ENCODE data around the gene PDE6H. TPM values are rescaled to one million over a fixed set of nuclear protein-coding genes. Genes with fewer than 3 reads are reported as not detected.

The PDE6H gene
- total and polyA plus RNA-seq, 4 experiments from 2014 or later, result not detected

DNA sequence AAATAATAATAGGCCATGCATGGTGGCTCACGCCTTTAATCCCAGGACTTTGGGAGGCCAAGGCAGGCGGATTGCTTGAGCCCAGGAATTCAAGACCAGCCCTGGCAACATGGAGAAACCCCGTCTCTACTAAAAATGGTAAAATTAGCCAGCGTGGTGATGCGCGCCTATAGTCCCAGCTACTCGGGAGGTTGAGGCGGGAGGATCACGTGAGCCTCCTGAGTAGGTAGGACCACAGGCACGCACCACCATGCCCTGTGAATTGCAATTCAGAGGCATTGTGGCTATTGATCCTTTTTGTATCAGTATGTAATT, 13.8 kb upstream of the PDE6H start:
- peak overlapping the region; percentile 97 to 99 (median 98) for H3K27ac Mint-ChIP-seq
- ChIA-PET POLR2A (ENCODE audit: partially characterized antibody) (interaction anchor here (1.0 to 11.8 kb wide), 15 partner anchors 8 to 594 kb away, joined by 3 to 224 read pairs (median 9); partner anchors contain the start of genes ATF7IP, C12orf60, ERP27 and PDE6H), CTCF (ENCODE audit: partially characterized antibody) (interaction anchor here (1.3 to 1.9 kb wide), 5 partner anchors 8 to 37 kb away, joined by 5 to 11 read pairs (median 6); partner anchors contain the start of gene ERP27)
- Histone ChIP-seq H3K9me3 (ENCODE audit: control insufficient read depth in 1 of 2, low read length in 2 of 2) (no peaks in the 10 kb centered on the region), H3K27ac (ENCODE audit: low read depth, low read length) (peak overlapping the region; percentile 92), H3K36me3 (ENCODE audit: insufficient read depth, low read length) (peaks cover 4% of the 10 kb centered on the region), H3K4me3 (ENCODE audit: low read length in 2 of 2) (peak overlapping the region; percentile 77 to 90), H3K27me3 (ENCODE audit: insufficient read depth, low read length) (no peaks in the 10 kb centered on the region), H3K4me1 (ENCODE audit: insufficient read depth, low read length) (peaks cover 63% of the 10 kb centered on the region)
- intact Hi-C loops (cut with micrococcal nuclease), result loop anchor here (10.0 kb wide), 1 partner anchor 564 kb away; no protein-coding TSS in a partner anchor
- peaks cover 31 to 87% (median 47%) of the 10 kb centered on the region in 4 donors for H3K4me1 Mint-ChIP-seq
- DNase-seq, result peak in 1 of 5 donors; percentile 55
- peaks cover 45 to 62% of the 10 kb centered on the region in 2 donors for H3K36me3 Mint-ChIP-seq
- peaks cover 0 to 2% (median 0%) of the 10 kb centered on the region in 8 donors for H3K9me3 Mint-ChIP-seq
- H3K4me3 Mint-ChIP-seq, result peak overlapping the region; percentile 96 to 100 (median 99)
- H3K27me3 Mint-ChIP-seq, result no peaks in the 10 kb centered on the region

DNA sequence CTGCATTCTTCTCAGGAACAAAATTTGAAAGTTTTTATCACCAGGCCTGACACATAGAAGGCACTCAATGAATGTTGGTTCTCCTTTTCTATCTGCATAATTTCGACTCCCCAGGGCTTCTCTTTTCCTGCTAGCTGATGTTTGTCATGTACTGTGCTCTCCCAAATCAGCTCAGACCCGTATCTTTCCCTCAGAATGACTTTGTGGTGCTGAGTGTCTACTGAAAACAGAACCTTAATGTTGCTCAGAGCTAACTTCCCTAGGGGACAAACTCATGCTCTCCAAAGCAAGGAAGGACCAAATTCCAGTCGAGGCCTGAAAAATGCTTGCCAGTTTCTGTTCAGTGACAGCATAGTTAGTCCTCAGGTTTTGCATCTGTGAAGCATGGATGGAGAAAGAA, 13.4 kb upstream of the PDE6H start:
- Histone ChIP-seq H3K4me3 (ENCODE audit: low read length in 2 of 2) (peak overlapping the region; percentile 77 to 90), H3K27me3 (ENCODE audit: insufficient read depth, low read length) (no peaks in the 10 kb centered on the region), H3K9me3 (ENCODE audit: control insufficient read depth in 1 of 2, low read length in 2 of 2) (no peaks in the 10 kb centered on the region), H3K4me1 (ENCODE audit: insufficient read depth, low read length) (peaks cover 63% of the 10 kb centered on the region), H3K36me3 (ENCODE audit: insufficient read depth, low read length) (peaks cover 4% of the 10 kb centered on the region), H3K27ac (ENCODE audit: low read depth, low read length) (peak overlapping the region; percentile 92)
- H3K9me3 Mint-ChIP-seq, result peaks cover 0 to 2% (median 0%) of the 10 kb centered on the region in 8 donors
- H3K4me3 Mint-ChIP-seq, result peak overlapping the region; percentile 96 to 100 (median 99)
- no peak for DNase-seq
- peaks cover 41 to 58% of the 10 kb centered on the region in 2 donors for H3K36me3 Mint-ChIP-seq
- intact Hi-C loops (cut with micrococcal nuclease), result loop anchor here (10.0 kb wide), 1 partner anchor 565 kb away; no protein-coding TSS in a partner anchor
- H3K27ac Mint-ChIP-seq, result peak overlapping the region; percentile 97 to 99 (median 98)
- no peaks in the 10 kb centered on the region for H3K27me3 Mint-ChIP-seq
- ChIA-PET CTCF (ENCODE audit: partially characterized antibody) (interaction anchor here (1.3 to 1.9 kb wide), 6 partner anchors 9 to 188 kb away, joined by 4 to 11 read pairs (median 6); partner anchors contain the start of gene ERP27), POLR2A (ENCODE audit: partially characterized antibody) (interaction anchor here (1.0 to 11.8 kb wide), 14 partner anchors 8 to 594 kb away, joined by 3 to 224 read pairs (median 9); partner anchors contain the start of genes ATF7IP, C12orf60, ERP27 and PDE6H)
- H3K4me1 Mint-ChIP-seq, result peaks cover 29 to 87% (median 47%) of the 10 kb centered on the region in 4 donors

DNA sequence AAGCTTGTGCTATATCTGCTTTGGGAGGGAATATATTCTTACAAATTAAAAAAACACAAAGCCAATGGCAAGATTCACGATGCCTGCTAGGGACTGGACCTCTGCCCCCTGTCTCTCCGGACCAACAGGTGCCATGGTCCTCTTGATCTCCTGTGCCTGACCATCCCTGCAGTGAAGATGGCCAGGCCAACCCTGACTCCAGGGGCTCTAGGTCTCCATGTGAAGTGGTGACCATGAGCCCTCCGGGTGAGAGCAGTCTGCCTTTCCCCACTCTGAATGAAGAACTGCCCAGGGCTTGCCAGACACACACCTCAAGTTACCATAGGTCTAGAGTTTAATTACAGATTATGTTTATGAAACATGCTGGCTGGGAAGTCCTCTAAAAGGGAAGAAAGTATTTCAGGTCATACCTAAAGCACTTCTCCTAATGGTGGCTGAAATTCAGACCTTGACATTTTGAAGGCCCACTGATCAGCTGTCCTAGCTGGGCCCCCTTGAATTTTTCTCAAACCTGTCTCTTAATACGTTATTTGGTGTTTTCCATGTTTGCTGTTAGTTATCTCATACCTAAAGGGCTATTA, 12.8 kb upstream of the PDE6H start:
- Histone ChIP-seq H3K9me3 (ENCODE audit: control insufficient read depth in 1 of 2, low read length in 2 of 2) (no peaks in the 10 kb centered on the region), H3K4me3 (ENCODE audit: low read length in 2 of 2) (peak overlapping the region; percentile 77 to 90), H3K4me1 (ENCODE audit: insufficient read depth, low read length) (peaks cover 63% of the 10 kb centered on the region), H3K27ac (ENCODE audit: low read depth, low read length) (peak overlapping the region; percentile 92), H3K36me3 (ENCODE audit: insufficient read depth, low read length) (peaks cover 4% of the 10 kb centered on the region), H3K27me3 (ENCODE audit: insufficient read depth, low read length) (no peaks in the 10 kb centered on the region)
- intact Hi-C loops (cut with micrococcal nuclease), result loop anchor here (10.0 kb wide), 2 partner anchors 565 to 925 kb away; partner anchors contain the start of gene STRAP
- H3K4me1 Mint-ChIP-seq, result peaks cover 29 to 87% (median 46%) of the 10 kb centered on the region in 4 donors
- no peaks in the 10 kb centered on the region for H3K27me3 Mint-ChIP-seq
- ChIA-PET CTCF (ENCODE audit: partially characterized antibody) (interaction anchor here (1.3 to 1.9 kb wide), 5 partner anchors 9 to 189 kb away, joined by 4 to 11 read pairs (median 6); partner anchors contain the start of gene ERP27), POLR2A (ENCODE audit: partially characterized antibody) (interaction anchor here (1.0 to 11.8 kb wide), 13 partner anchors 8 to 594 kb away, joined by 3 to 224 read pairs (median 11); partner anchors contain the start of genes ATF7IP, C12orf60, ERP27 and PDE6H)
- DNase-seq, result no peak
- H3K4me3 Mint-ChIP-seq, result peak overlapping the region; percentile 96 to 100 (median 99)
- peaks cover 0 to 2% (median 0%) of the 10 kb centered on the region in 8 donors for H3K9me3 Mint-ChIP-seq
- peak overlapping the region; percentile 97 to 99 (median 98) for H3K27ac Mint-ChIP-seq
- H3K36me3 Mint-ChIP-seq, result peaks cover 39 to 56% of the 10 kb centered on the region in 2 donors

DNA sequence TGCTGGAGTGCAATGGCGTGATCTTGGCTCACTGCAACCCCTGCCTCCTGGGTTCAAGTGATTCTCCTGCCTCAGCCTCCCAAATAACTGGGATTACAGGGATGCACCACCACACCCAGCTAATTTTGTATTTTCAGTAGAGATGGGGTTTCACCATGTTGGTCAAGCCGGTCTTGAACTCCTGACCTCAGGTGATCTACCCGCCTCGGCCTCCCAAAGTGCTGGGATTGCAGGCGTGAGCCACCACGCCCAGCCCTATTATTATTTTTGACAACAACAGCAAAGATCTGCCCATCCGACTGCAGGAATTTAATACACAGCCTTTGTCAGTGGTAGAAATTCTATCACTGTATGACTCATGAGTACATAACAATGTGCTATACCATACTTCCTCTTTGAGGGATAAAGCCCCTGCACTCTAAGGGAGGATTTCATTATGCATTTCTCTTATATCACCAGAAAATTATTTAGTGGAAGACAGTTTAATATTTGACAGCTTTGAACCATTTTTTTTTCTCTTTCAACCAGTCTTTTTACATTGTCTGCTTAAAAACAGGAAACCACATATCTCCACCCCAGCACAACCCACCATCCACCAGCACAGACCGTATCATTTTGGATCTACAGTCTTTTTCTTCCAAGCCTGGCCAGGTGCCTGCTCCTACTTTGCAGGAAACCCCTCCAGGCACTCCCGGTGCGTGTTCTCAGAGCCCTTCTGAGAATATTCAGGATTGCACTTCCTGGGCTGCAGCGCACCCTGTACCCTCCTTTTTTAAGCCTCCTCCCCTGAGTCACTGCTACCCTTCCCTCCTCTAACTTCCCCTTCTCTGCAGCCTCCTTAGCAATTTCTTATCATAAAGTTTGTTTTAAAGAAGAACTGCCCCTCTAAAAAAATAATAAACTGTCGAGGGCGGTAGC, 12.0 kb upstream of the PDE6H start:
- Histone ChIP-seq H3K4me1 (ENCODE audit: insufficient read depth, low read length) (peaks cover 64% of the 10 kb centered on the region), H3K27me3 (ENCODE audit: insufficient read depth, low read length) (no peaks in the 10 kb centered on the region), H3K36me3 (ENCODE audit: insufficient read depth, low read length) (peaks cover 4% of the 10 kb centered on the region), H3K27ac (ENCODE audit: low read depth, low read length) (peak overlapping the region; percentile 92), H3K4me3 (ENCODE audit: low read length in 2 of 2) (peak overlapping the region; percentile 77 to 90), H3K9me3 (ENCODE audit: control insufficient read depth in 1 of 2, low read length in 2 of 2) (no peaks in the 10 kb centered on the region)
- ChIA-PET POLR2A (ENCODE audit: partially characterized antibody) (interaction anchor here (0.5 to 11.8 kb wide), 21 partner anchors 10 to 595 kb away, joined by 3 to 224 read pairs (median 13); partner anchors contain the start of genes ATF7IP, C12orf60, ERP27 and PDE6H), CTCF (ENCODE audit: partially characterized antibody) (interaction anchor here (1.0 to 2.6 kb wide), 5 partner anchors 10 to 189 kb away, joined by 4 to 12 read pairs (median 6); a partner anchor contains a TSS)
- peak; percentile 72 to 78 (median 76) for DNase-seq
- H3K36me3 Mint-ChIP-seq, result peaks cover 39 to 53% of the 10 kb centered on the region in 2 donors
- H3K4me1 Mint-ChIP-seq, result peaks cover 33 to 89% (median 48%) of the 10 kb centered on the region in 4 donors
- H3K27ac Mint-ChIP-seq, result peak overlapping the region; percentile 97 to 99 (median 98)
- H3K9me3 Mint-ChIP-seq, result peaks cover 0 to 3% (median 0%) of the 10 kb centered on the region in 8 donors
- H3K4me3 Mint-ChIP-seq, result peak overlapping the region; percentile 96 to 100 (median 99)
- H3K27me3 Mint-ChIP-seq, result no peaks in the 10 kb centered on the region
- intact Hi-C loops (cut with micrococcal nuclease), result loop anchor here (1.0 to 10.0 kb wide), 11 partner anchors 9 to 924 kb away; partner anchors contain the start of genes ATF7IP, C12orf60, STRAP and WBP11

DNA sequence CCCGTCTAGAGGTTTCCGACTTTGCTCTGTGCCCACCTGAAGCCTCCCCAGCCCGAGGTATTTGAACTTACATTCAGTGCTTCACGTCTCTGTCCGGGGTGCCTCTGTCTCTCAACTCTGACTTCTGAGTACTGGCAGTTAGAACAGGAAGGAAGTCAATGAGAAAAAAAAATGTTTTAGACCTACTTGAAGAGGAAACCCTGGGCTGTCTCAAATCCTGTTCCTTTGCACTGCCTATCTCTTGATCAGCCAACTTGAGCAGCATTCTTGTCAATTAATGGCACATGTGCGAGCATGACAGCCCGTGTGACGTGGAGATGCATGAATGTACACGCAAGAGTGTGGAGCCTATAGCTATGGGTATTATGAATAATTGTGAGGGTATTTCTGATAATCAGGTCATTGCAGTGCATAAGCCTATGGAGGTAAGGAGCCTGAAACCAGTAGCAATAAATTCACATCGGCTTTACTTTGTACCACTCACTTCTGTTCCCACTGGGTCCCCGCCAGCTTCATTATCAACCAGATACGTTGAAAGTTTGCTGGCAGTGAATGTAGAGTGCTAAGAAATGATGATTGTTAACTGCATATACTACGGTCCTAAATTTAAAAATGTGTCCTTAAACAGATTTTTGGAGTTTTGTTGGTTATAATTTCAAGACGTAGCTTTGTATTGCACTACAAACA, 11.2 kb upstream of the PDE6H start, which contains the start of gene ARHGDIB:
Gene ARHGDIB (minus strand): TSS at position 136 of the 687 bp plus-strand sequence. CDS start 10,889 bp downstream, outside the sequence.
- Mint-ChIP-seq H3K4me3 (peak within 1 kb of the TSS; percentile 96 to 100 (median 99)), H3K4me1 (peaks cover 35 to 84% (median 48%) of the 10 kb centered on the region in 4 donors), H3K27me3 (no peaks in the 10 kb centered on the region), H3K9me3 (peaks cover 0 to 3% (median 0%) of the 10 kb centered on the region in 8 donors), H3K27ac (peak within 1 kb of the TSS; percentile 97 to 99 (median 98)), H3K36me3 (peaks cover 39 to 46% of the 10 kb centered on the region in 2 donors)
- Histone ChIP-seq H3K4me1 (ENCODE audit: insufficient read depth, low read length) (peaks cover 59% of the 10 kb centered on the region), H3K9me3 (ENCODE audit: control insufficient read depth in 1 of 2, low read length in 2 of 2) (no peaks in the 10 kb centered on the region), H3K4me3 (ENCODE audit: low read length in 2 of 2) (peak within 1 kb of the TSS; percentile 77 to 90), H3K27ac (ENCODE audit: low read depth, low read length) (peak within 1 kb of the TSS; percentile 92), H3K36me3 (ENCODE audit: insufficient read depth, low read length) (peaks cover 4% of the 10 kb centered on the region), H3K27me3 (ENCODE audit: insufficient read depth, low read length) (no peaks in the 10 kb centered on the region)
- intact Hi-C loops (cut with micrococcal nuclease), result loop anchor here (1.0 to 10.0 kb wide), 11 partner anchors 9 to 923 kb away; partner anchors contain the start of genes ATF7IP, C12orf60, STRAP and WBP11
- peak; percentile 86 to 98 (median 93) for DNase-seq
- ChIA-PET POLR2A (ENCODE audit: partially characterized antibody) (interaction anchor here (0.5 to 11.8 kb wide), 19 partner anchors 10 to 596 kb away, joined by 3 to 224 read pairs (median 7); partner anchors contain the start of genes ATF7IP, C12orf60, ERP27 and PDE6H), CTCF (ENCODE audit: partially characterized antibody) (interaction anchor here (0.9 to 2.6 kb wide), 7 partner anchors 8 to 116 kb away, joined by 3 to 12 read pairs (median 4); partner anchors contain the start of gene ERP27)
